IMR-90 (cell line): ENCODE results near the gene HERC3. TPM values are rescaled to one million over a fixed set of nuclear protein-coding genes. Genes with fewer than 3 reads are reported as not detected.

Experiments used
- ATAC-seq: fragments of 200-7000 bp; cut with Tn5 transposase; 2 replicates; pipeline ENCODE4 v1.9.1; 2020; ENCODE audit warnings: low read depth, mild to moderate bottlenecking, moderate library complexity
- BruUV-seq: library from RNA; stranded (reverse); fragments of 400-500 nt; replicated peaks from 2 replicates; lab custom pipeline; 2021; lab: Mats Ljungman, UMichigan
- CTCF ChIA-PET: fragments of 300-600 bp; formaldehyde crosslinking; extraction: SDS; loops from one replicate; lab custom pipeline; 2021; ENCODE audit warnings: antibody characterized with exemption; lab: Yijun Ruan, JAX
- POLR2A ChIA-PET: fragments of 300-600 bp; sonication (Branson Sonifier 250); formaldehyde crosslinking; loops from one replicate; lab custom pipeline; 2022; ENCODE audit warnings: antibody characterized with exemption; ENCODE audit not compliant: unreplicated experiment; lab: Charles Lee
- DNase-seq: peaks from one replicate; pipeline ENCODE4 v3.0.0; 2013
- H2AFZ ChIP-seq: replicated peaks from 2 replicates; pipeline ENCODE3; 2013; ENCODE audit warnings: low read length, mild to moderate bottlenecking; ENCODE audit not compliant: poor library complexity
- H2AK5ac ChIP-seq: 2 replicates; pipeline ENCODE4 v1.6.1; 2013; ENCODE audit warnings: low read depth, low read length, inconsistent platforms
- H2AK9ac ChIP-seq: replicated peaks from 2 replicates; pipeline ENCODE3; 2013; ENCODE audit warnings: mild to moderate bottlenecking, low read depth, low read length, moderate library complexity; ENCODE audit not compliant: poor library complexity
- H2BK120ac ChIP-seq: 2 replicates; pipeline ENCODE4 v1.6.1; 2013; ENCODE audit warnings: low read depth, low read length, inconsistent platforms
- H2BK15ac ChIP-seq: 3 replicates; pipeline ENCODE4 v1.6.1; 2013; ENCODE audit warnings: low read depth, low read length, inconsistent platforms
- H2BK20ac ChIP-seq: 2 replicates; pipeline ENCODE4 v1.6.1; 2013; ENCODE audit warnings: low read depth, mild to moderate bottlenecking, inconsistent platforms, low read length, moderate library complexity
- H2BK5ac ChIP-seq: 2 replicates; pipeline ENCODE4 v1.6.1; 2013; ENCODE audit warnings: mild to moderate bottlenecking, low read depth, low read length, inconsistent platforms; ENCODE audit not compliant: poor library complexity, severe bottlenecking
- H3K14ac ChIP-seq: replicated peaks from 2 replicates; pipeline ENCODE4 v1.6.1; 2013; ENCODE audit warnings: low read depth, low read length, inconsistent platforms
- H3K18ac ChIP-seq: 2 replicates; pipeline ENCODE4 v1.6.1; 2013; ENCODE audit warnings: low read depth, low read length, control low read depth
- H3K23ac ChIP-seq: 2 replicates; pipeline ENCODE4 v1.6.1; 2013; ENCODE audit warnings: low read depth, low read length, inconsistent platforms
- H3K27ac ChIP-seq: 2 replicates; pipeline ENCODE4 v1.5.1; 2013; ENCODE audit warnings: mild to moderate bottlenecking, control low read depth, low read length; ENCODE audit not compliant: insufficient read depth
- H3K27me3 ChIP-seq: 2 replicates; pipeline ENCODE4 v1.6.1; 2013; ENCODE audit warnings: low read length; ENCODE audit not compliant: control insufficient read depth, insufficient read depth
- H3K36me3 ChIP-seq: 2 replicates; pipeline ENCODE4 v1.6.1; 2013; ENCODE audit warnings: low read length, mixed read lengths; ENCODE audit not compliant: control insufficient read depth, insufficient read depth
- H3K4ac ChIP-seq: 2 replicates; pipeline ENCODE4 v1.6.1; 2013; ENCODE audit warnings: low read depth, low read length, inconsistent platforms
- H3K4me1 ChIP-seq: 2 replicates; pipeline ENCODE4 v1.6.1; 2013; ENCODE audit warnings: low read length, mixed read lengths; ENCODE audit not compliant: control insufficient read depth, insufficient read depth
- H3K4me2 ChIP-seq: 2 replicates; pipeline ENCODE4 v1.6.1; 2013; ENCODE audit warnings: low read depth, mild to moderate bottlenecking, control low read depth, low read length, moderate library complexity
- H3K4me3 ChIP-seq: 2 replicates; pipeline ENCODE4 v1.5.1; 2013; ENCODE audit warnings: low read depth, mild to moderate bottlenecking, control low read depth, low read length, moderate library complexity; ENCODE audit not compliant: insufficient read depth
- H3K56ac ChIP-seq: 2 replicates; pipeline ENCODE4 v1.6.1; 2013; ENCODE audit warnings: low read length, inconsistent platforms; ENCODE audit not compliant: insufficient read depth; ENCODE audit errors: extremely low read depth
- H3K79me1 ChIP-seq, 2 experiments: 2 replicates each; pipeline ENCODE4 v1.6.1; 2013; ENCODE audit warnings: low read length in 2 of 2, inconsistent platforms in 1 of 2, low read depth in 1 of 2
- H3K9ac ChIP-seq: 2 replicates; pipeline ENCODE4 v1.6.1; 2013; ENCODE audit warnings: low read depth, low read length, control low read depth
- H3K9me1 ChIP-seq: 2 replicates; pipeline ENCODE4 v1.6.1; 2013; ENCODE audit warnings: low read length, inconsistent platforms; ENCODE audit not compliant: insufficient read depth
- H3K9me3 ChIP-seq: 2 replicates; pipeline ENCODE4 v1.6.1; 2013; ENCODE audit warnings: low read length; ENCODE audit not compliant: control insufficient read depth, insufficient read depth
- H4K20me1 ChIP-seq: 2 replicates; pipeline ENCODE4 v1.6.1; 2013; ENCODE audit warnings: low read length, inconsistent platforms; ENCODE audit not compliant: insufficient read depth
- H4K5ac ChIP-seq: 2 replicates; pipeline ENCODE4 v1.6.1; 2013; ENCODE audit warnings: mild to moderate bottlenecking, low read depth, low read length, control low read depth
- H4K8ac ChIP-seq, 2 experiments: 2 replicates each; pipeline ENCODE4 v1.6.1; 2013; ENCODE audit warnings: low read depth in 2 of 2, low read length in 2 of 2, control low read depth in 1 of 2, inconsistent platforms in 1 of 2
- H4K91ac ChIP-seq: 2 replicates; pipeline ENCODE4 v1.6.1; 2013; ENCODE audit warnings: low read depth, low read length, inconsistent platforms; ENCODE audit not compliant: insufficient read depth
- CEBPB ChIP-seq: IDR thresholded peaks from 2 replicates; pipeline ENCODE4 v1.6.1; 2012; ENCODE audit warnings: low read depth, low read length, improper control_type of control experiment
- CHD1 ChIP-seq: IDR thresholded peaks from 2 replicates; pipeline ENCODE4 v1.6.1; 2012; ENCODE audit warnings: low read depth, low read length, improper control_type of control experiment
- CTCF ChIP-seq: conservative IDR thresholded peaks from 2 replicates; pipeline ENCODE4 v1.5.1; 2012; ENCODE audit warnings: mild to moderate bottlenecking, low read depth, low read length, improper control_type of control experiment
- ELK1 ChIP-seq: fragments of 150-350 bp; IDR thresholded peaks from 2 replicates; pipeline ENCODE4 v1.6.1; 2016; ENCODE audit warnings: low read depth, mild to moderate bottlenecking, low read length, moderate library complexity, borderline replicate concordance
- MAFK ChIP-seq: IDR thresholded peaks from 2 replicates; pipeline ENCODE4 v1.6.1; 2012; ENCODE audit warnings: low read depth, low read length, improper control_type of control experiment
- MAZ ChIP-seq: IDR thresholded peaks from 2 replicates; pipeline ENCODE4 v1.6.1; 2012; ENCODE audit warnings: low read depth, mild to moderate bottlenecking, low read length, improper control_type of control experiment, moderate library complexity, borderline replicate concordance
- MXI1 ChIP-seq: IDR thresholded peaks from 2 replicates; pipeline ENCODE4 v1.6.1; 2012; ENCODE audit warnings: low read depth, mild to moderate bottlenecking, low read length, moderate library complexity, borderline replicate concordance
- POLR2A ChIP-seq: IDR thresholded peaks from 2 replicates; pipeline ENCODE4 v1.6.1; 2012; ENCODE audit warnings: mild to moderate bottlenecking, low read depth, low read length
- RAD21 ChIP-seq: IDR thresholded peaks from 2 replicates; pipeline ENCODE4 v1.6.1; 2012; ENCODE audit warnings: low read length, improper control_type of control experiment
- RCOR1 ChIP-seq: IDR thresholded peaks from 2 replicates; pipeline ENCODE4 v1.6.1; 2012; ENCODE audit warnings: mild to moderate bottlenecking, low read length, improper control_type of control experiment; ENCODE audit not compliant: insufficient replicate concordance
- RFX5 ChIP-seq: IDR thresholded peaks from 2 replicates; pipeline ENCODE4 v1.8.0; 2012; ENCODE audit warnings: low read depth, mild to moderate bottlenecking, low read length, moderate library complexity
- SMC3 ChIP-seq: fragments of 150-350 bp; IDR thresholded peaks from 2 replicates; pipeline ENCODE4 v1.6.1; 2016; ENCODE audit warnings: low read depth, mild to moderate bottlenecking, antibody characterized with exemption, low read length, moderate library complexity
- USF2 ChIP-seq: fragments of 150-350 bp; IDR thresholded peaks from 2 replicates; pipeline ENCODE4 v1.6.1; 2017; ENCODE audit warnings: mild to moderate bottlenecking, antibody characterized with exemption, low read length, low read depth
- WGBS, 2 experiments: methylation state at CpG; one replicate each; pipeline versions ENCODE4 v1.1.5 to v1.1.7; 2013; ENCODE audit warnings: missing lambda C conversion rate in 2 of 2; ENCODE audit not compliant: insufficient read length in 1 of 2; ENCODE audit errors: extremely low coverage in 2 of 2; 5-methylcytosine and 5-hydroxymethylcytosine counted together
- dilution Hi-C: fragments of 300-500 bp; cut with HindIII; formaldehyde crosslinking; loops from one replicate; pipeline ENCODE4 v1.14.3; 2018; ENCODE audit warnings: low sequenced_read_pairs; ENCODE audit not compliant: unreplicated experiment
- in situ Hi-C: fragments of 300-500 bp; cut with MboI; formaldehyde crosslinking; loops from 3 replicates; pipeline ENCODE4 v1.14.3; 2019; ENCODE audit warnings: low sequenced_read_pairs, inconsistent platforms, mixed read lengths
- intact Hi-C: fragments of 100-400 bp; cut with micrococcal nuclease; formaldehyde crosslinking; loops from 2 replicates; pipeline ENCODE4 v1.10.0; 2022
- polyA plus RNA-seq, 3 experiments: library from polyadenylated mRNA; depleted of rRNA; stranded (reverse); fragments of >200 nt; gene quantifications; 2 replicates each; pipeline ENCODE4 v1.2.3, GENCODE V29; 2012; ENCODE audit warnings: low replicate concordance in 1 of 3
- total RNA-seq: library from RNA; depleted of rRNA; stranded (reverse); fragments of >200 nt; gene quantifications from 2 replicates; pipeline ENCODE4 v1.2.3, GENCODE V29; 2012

The HERC3 gene
- total and polyA plus RNA-seq, 2 of the 4 experiments (the other 2 are of a cell fraction): 8.9 to 9.5 TPM

GRCh38 chr4:88722828-88723227 lies 130.5 kb downstream of the HERC3 start:
- dilution Hi-C loops: no loop called here
- peaks cover 30% of the 10 kb centered on the region for H3K36me3 ChIP-seq
- H3K9me3 ChIP-seq: peaks cover 3% of the 10 kb centered on the region
- H3K9me1 ChIP-seq: peaks cover 5% of the 10 kb centered on the region; the same call in 1 of the 2 replicates
- no peak overlapping the region for H3K4me3 ChIP-seq
- no peak for ATAC-seq
- intact Hi-C loops: no loop called here
- no peak overlapping the region for H3K23ac ChIP-seq
- CTCF ChIA-PET: interaction anchor here (0.6 kb wide), 1 partner anchor 28 kb away, joined by 3 read pairs; no protein-coding TSS in a partner anchor
- DNase-seq: no peak
- H3K27ac ChIP-seq: no peak overlapping the region
- no peak overlapping the region for H3K4ac ChIP-seq
- no peak for TF ChIP-seq MAFK
- TF ChIP-seq MXI1: no peak
- no peak for TF ChIP-seq RCOR1
- TF ChIP-seq CEBPB: no peak
- TF ChIP-seq CHD1: no peak
- TF ChIP-seq RAD21: no peak
- TF ChIP-seq POLR2A: no peak
- TF ChIP-seq SMC3: no peak
- TF ChIP-seq USF2: no peak
- no peak for TF ChIP-seq MAZ
- no peak for TF ChIP-seq RFX5
- no peak for TF ChIP-seq CTCF
- no peak for TF ChIP-seq ELK1
- H2BK120ac ChIP-seq: no peak overlapping the region
- H4K8ac ChIP-seq: no peak overlapping the region
- H4K91ac ChIP-seq: no peak overlapping the region
- no peak overlapping the region for H3K14ac ChIP-seq
- no peak overlapping the region for H3K18ac ChIP-seq
- no peak overlapping the region for H2BK20ac ChIP-seq
- no peak overlapping the region for H3K9ac ChIP-seq
- POLR2A ChIA-PET: no interaction called here
- no CpG with 5 or more reads among the region's 2 CpGs for WGBS, 2 experiments
- no peak overlapping the region for H3K56ac ChIP-seq
- in situ Hi-C loops: no loop called here
- H3K27me3 ChIP-seq: no peaks in the 10 kb centered on the region
- H3K4me1 ChIP-seq: no peaks in the 10 kb centered on the region
- no peaks in the 10 kb centered on the region for H3K79me1 ChIP-seq
- no peaks in the 10 kb centered on the region for H4K20me1 ChIP-seq
- no peak overlapping the region for H2BK15ac ChIP-seq
- no peak overlapping the region for H4K5ac ChIP-seq
- no peak overlapping the region for H2AFZ ChIP-seq
- BruUV-seq: no TSS peak
- H2BK5ac ChIP-seq: no peak overlapping the region
- H2AK9ac ChIP-seq: no peak overlapping the region
- H3K4me2 ChIP-seq: no peak overlapping the region
- H2AK5ac ChIP-seq: no peak overlapping the region
